PC-3 (cell line): ENCODE measurements around the gene ZNF804A. TPM values are rescaled to one million over a fixed set of nuclear protein-coding genes. Genes with fewer than 3 reads are reported as not detected.
"Not testable (repeated sequence)": the region's sequence is repeated elsewhere in the genome, so short reads cannot be mapped to it uniquely, and the experiment has no call there.

Source experiments
- ATAC-seq: fragments of 200-7000 bp; cut with Tn5 transposase; 2 replicates; pipeline ENCODE4 v1.9.1; 2020; ENCODE audit warnings: mild to moderate bottlenecking, moderate library complexity
- BruUV-seq: library from RNA; stranded (reverse); fragments of 400-500 nt; replicated peaks from 2 replicates; lab custom pipeline; 2021; lab: Mats Ljungman, UMichigan
- CTCF ChIA-PET: fragments of 300-600 bp; sonication (Branson Sonifier 250); formaldehyde crosslinking; loops from one replicate; lab custom pipeline; 2022; ENCODE audit warnings: antibody characterized with exemption; lab: Charles Lee
- POLR2A ChIA-PET: fragments of 300-600 bp; sonication (Branson Sonifier 250); formaldehyde crosslinking; loops from one replicate; lab custom pipeline; 2022; ENCODE audit warnings: antibody characterized with exemption; ENCODE audit not compliant: unreplicated experiment; lab: Charles Lee
- DNase-seq: peaks from one replicate; pipeline ENCODE4 v3.0.0-alpha.2; 2015
- H2AFZ ChIP-seq: fragments of 300-600 bp; sonication (generic); 2 replicates; pipeline ENCODE4 v1.6.0; 2016; ENCODE audit warnings: antibody characterized with exemption, low read length
- H3F3A ChIP-seq: fragments of 300-600 bp; sonication (generic); one replicate; pipeline ENCODE4 v1.6.0; 2017; ENCODE audit warnings: antibody characterized with exemption, low read length, control low read depth, mild to moderate bottlenecking; ENCODE audit not compliant: unreplicated experiment
- H3K27ac ChIP-seq: fragments of 300-600 bp; sonication (generic); 2 replicates; pipeline ENCODE4 v1.5.1; 2016; ENCODE audit warnings: mild to moderate bottlenecking, low read length
- H3K27me3 ChIP-seq: fragments of 300-600 bp; sonication (generic); 2 replicates; pipeline ENCODE4 v1.6.1; 2016; ENCODE audit warnings: low read length, mixed read lengths
- H3K36me3 ChIP-seq: fragments of 300-600 bp; sonication (generic); 2 replicates; pipeline ENCODE4 v1.6.1; 2016; ENCODE audit warnings: low read depth, mixed run types, low read length, mixed read lengths
- H3K4me1 ChIP-seq: fragments of 300-600 bp; sonication (generic); 2 replicates; pipeline ENCODE4 v1.5.1; 2016; ENCODE audit warnings: low read length; ENCODE audit not compliant: insufficient read depth
- H3K4me2 ChIP-seq: fragments of 300-600 bp; sonication (generic); 2 replicates; pipeline ENCODE4 v1.6.0; 2016; ENCODE audit warnings: low read length
- H3K4me3 ChIP-seq: fragments of 300-600 bp; sonication (generic); 2 replicates; pipeline ENCODE4 v1.5.1; 2016; ENCODE audit warnings: mild to moderate bottlenecking, low read length, mixed read lengths
- H3K79me2 ChIP-seq: fragments of 300-600 bp; sonication (generic); 2 replicates; pipeline ENCODE4 v1.6.1; 2017; ENCODE audit warnings: low read length, mixed read lengths
- H3K9ac ChIP-seq: fragments of 300-600 bp; sonication (generic); 2 replicates; pipeline ENCODE4 v1.6.0; 2016; ENCODE audit warnings: mild to moderate bottlenecking, low read length
- H3K9me2 ChIP-seq: fragments of 300-600 bp; sonication (generic); replicated peaks from 2 replicates; pipeline ENCODE4 v1.6.1; 2016; ENCODE audit warnings: mixed run types, low read length, mixed read lengths
- H3K9me3 ChIP-seq: fragments of 300-600 bp; sonication (generic); 2 replicates; pipeline ENCODE4 v1.6.1; 2016; ENCODE audit warnings: low read length, mixed read lengths
- H4K20me1 ChIP-seq: fragments of 300-600 bp; sonication (generic); 2 replicates; pipeline ENCODE4 v1.6.1; 2016; ENCODE audit warnings: low read length, mixed read lengths
- CTCF ChIP-seq: fragments of 300-600 bp; sonication (generic); conservative IDR thresholded peaks from 2 replicates; pipeline ENCODE4 v1.5.1; 2017; ENCODE audit warnings: antibody characterized with exemption, low read depth, mild to moderate bottlenecking, low read length
- EZH2 ChIP-seq: fragments of 300-600 bp; sonication (generic); IDR thresholded peaks from one replicate; pipeline ENCODE4 v1.6.1; 2017; ENCODE audit warnings: antibody characterized with exemption, mild to moderate bottlenecking, low read length; ENCODE audit not compliant: unreplicated experiment
- EZH2phosphoT487 ChIP-seq: fragments of 300-600 bp; sonication (generic); IDR thresholded peaks from 2 replicates; pipeline ENCODE4 v1.6.1; 2018; ENCODE audit warnings: mild to moderate bottlenecking, antibody characterized with exemption, low read length, borderline replicate concordance
- intact Hi-C: fragments of 100-400 bp; cut with micrococcal nuclease; formaldehyde crosslinking; loops from 2 replicates; pipeline ENCODE4 v1.9.0; 2023
- total RNA-seq: library from RNA; depleted of rRNA; stranded (reverse); fragments of >200 nt; gene quantifications from 2 replicates; pipeline ENCODE4 v1.2.3, GENCODE V29; 2014

Gene ZNF804A
- total RNA-seq, 1 experiment from 2014 or later = 1.9 TPM

- no peaks in the 10 kb centered on the region for H3K36me3 ChIP-seq
- CTCF ChIA-PET = no interaction called here
- DNase-seq = no peak
Measured at GRCh38 chr2:184756885-184757284, 158.6 kb downstream of the ZNF804A start.

GRCh38 chr2:184759557-184760255, 161.4 kb downstream of the ZNF804A start:
- H3K9ac ChIP-seq, H3K9me2 ChIP-seq, H3K9me3 ChIP-seq, H2AFZ ChIP-seq, H3K4me3 ChIP-seq, POLR2A ChIA-PET, DNase-seq, ATAC-seq, H3K27me3 ChIP-seq, H3F3A ChIP-seq, BruUV-seq, H3K36me3 ChIP-seq, H3K4me1 ChIP-seq, H3K4me2 ChIP-seq, H3K79me2 ChIP-seq, H3K27ac ChIP-seq, H4K20me1 ChIP-seq, CTCF ChIA-PET, intact Hi-C loops: not testable (repeated sequence)

More at GRCh38 chr2:184756885-184757284, 158.6 kb downstream of the ZNF804A start:
- Histone ChIP-seq H3F3A (no peaks in the 10 kb centered on the region), H3K27ac (no peak overlapping the region), H2AFZ (no peak overlapping the region), H4K20me1 (no peaks in the 10 kb centered on the region), H3K4me3 (no peak overlapping the region), H3K9me2 (no peaks in the 10 kb centered on the region), H3K79me2 (no peaks in the 10 kb centered on the region), H3K9ac (no peak overlapping the region), H3K27me3 (no peaks in the 10 kb centered on the region), H3K9me3 (no peaks in the 10 kb centered on the region), H3K4me1 (no peaks in the 10 kb centered on the region), H3K4me2 (no peak overlapping the region)
- ATAC-seq = no peak
- POLR2A ChIA-PET = no interaction called here
- intact Hi-C loops = no loop called here
- no TSS peak for BruUV-seq
- TF ChIP-seq EZH2phosphoT487 (no peak), CTCF (no peak), EZH2 (no peak)

GRCh38 chr2:184760931-184761330, 162.6 kb downstream of the ZNF804A start:
- Histone ChIP-seq H3K9me3 (no peaks in the 10 kb centered on the region), H3K79me2 (no peaks in the 10 kb centered on the region), H3K27me3 (no peaks in the 10 kb centered on the region), H4K20me1 (no peaks in the 10 kb centered on the region), H3K9ac (no peak overlapping the region), H3K27ac (no peak overlapping the region), H3K4me1 (no peaks in the 10 kb centered on the region), H3K9me2 (no peaks in the 10 kb centered on the region), H3F3A (no peaks in the 10 kb centered on the region), H3K4me3 (no peak overlapping the region), H3K36me3 (no peaks in the 10 kb centered on the region), H3K4me2 (no peak overlapping the region), H2AFZ (no peak overlapping the region)
- BruUV-seq = no TSS peak
- CTCF ChIA-PET = no interaction called here
- ATAC-seq (no peak), DNase-seq (no peak)
- intact Hi-C loops = no loop called here
- POLR2A ChIA-PET = no interaction called here
- TF ChIP-seq EZH2 (no peak), EZH2phosphoT487 (no peak), CTCF (no peak)
